GM18867 (cell line): ENCODE results near the gene PTH.
A peak's percentile ranks its signal among the peaks of the same experiment; 100 is the strongest.

Experiments
- ATAC-seq: cut with Tn5 transposase; IDR thresholded peaks from one replicate; pipeline ENCODE4 v1.9.1; 2021; ENCODE audit warnings: mild to moderate bottlenecking, moderate library complexity; ENCODE audit not compliant: unreplicated experiment

The PTH gene

GRCh38 chr11:13450832-13451397, 44.9 kb downstream of the PTH start:
- peak; percentile 51 for ATAC-seq

GRCh38 chr11:13449522-13449921, 46.3 kb downstream of the PTH start:
- ATAC-seq, result no peak

- ATAC-seq, result no peak
These were observed 46.9 kb downstream of the PTH start for GRCh38 chr11:13448876-13449275.

- ATAC-seq, result no peak
These were observed 49.4 kb downstream of the PTH start for GRCh38 chr11:13446444-13446843.

GRCh38 chr11:13445588-13445987, 50.2 kb downstream of the PTH start:
- no peak for ATAC-seq
